ENCODE data around the gene HNRNPA1L2.

DNA sequence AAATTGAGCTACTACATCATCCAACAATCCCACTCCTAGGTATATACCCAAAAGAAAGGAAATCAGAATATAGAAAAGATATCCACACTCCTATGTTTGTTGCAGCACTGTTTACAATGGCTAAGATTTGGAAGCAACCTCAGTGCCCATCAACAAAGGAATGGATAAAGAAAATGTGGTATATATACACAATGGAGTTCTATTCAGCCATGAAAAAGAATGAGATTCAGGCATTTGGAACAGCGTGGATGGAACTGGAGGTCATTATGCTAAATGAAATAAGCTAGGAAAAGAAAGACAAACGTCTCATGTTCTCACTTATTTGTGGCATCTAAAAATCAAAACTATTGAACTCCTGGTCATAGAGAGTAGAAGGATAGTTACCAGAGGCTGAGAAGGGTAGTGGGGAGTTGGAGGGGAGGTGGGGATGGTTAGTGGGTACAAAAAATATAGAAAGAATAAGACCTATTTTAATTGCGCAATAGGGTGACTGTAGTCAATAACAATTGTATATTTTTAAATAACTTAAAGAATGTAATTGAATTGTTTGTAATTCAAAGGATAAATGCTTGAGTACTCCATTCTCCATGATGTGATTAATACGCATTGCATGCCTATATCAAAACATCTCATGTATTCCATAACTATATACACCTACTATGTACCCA, 27.0 kb upstream of the HNRNPA1L2 start:
- TF ChIP-seq POLR2A (IDR thresholded peaks at IDR 0.05), result no peak
- TF ChIP-seq, protein P1, sequence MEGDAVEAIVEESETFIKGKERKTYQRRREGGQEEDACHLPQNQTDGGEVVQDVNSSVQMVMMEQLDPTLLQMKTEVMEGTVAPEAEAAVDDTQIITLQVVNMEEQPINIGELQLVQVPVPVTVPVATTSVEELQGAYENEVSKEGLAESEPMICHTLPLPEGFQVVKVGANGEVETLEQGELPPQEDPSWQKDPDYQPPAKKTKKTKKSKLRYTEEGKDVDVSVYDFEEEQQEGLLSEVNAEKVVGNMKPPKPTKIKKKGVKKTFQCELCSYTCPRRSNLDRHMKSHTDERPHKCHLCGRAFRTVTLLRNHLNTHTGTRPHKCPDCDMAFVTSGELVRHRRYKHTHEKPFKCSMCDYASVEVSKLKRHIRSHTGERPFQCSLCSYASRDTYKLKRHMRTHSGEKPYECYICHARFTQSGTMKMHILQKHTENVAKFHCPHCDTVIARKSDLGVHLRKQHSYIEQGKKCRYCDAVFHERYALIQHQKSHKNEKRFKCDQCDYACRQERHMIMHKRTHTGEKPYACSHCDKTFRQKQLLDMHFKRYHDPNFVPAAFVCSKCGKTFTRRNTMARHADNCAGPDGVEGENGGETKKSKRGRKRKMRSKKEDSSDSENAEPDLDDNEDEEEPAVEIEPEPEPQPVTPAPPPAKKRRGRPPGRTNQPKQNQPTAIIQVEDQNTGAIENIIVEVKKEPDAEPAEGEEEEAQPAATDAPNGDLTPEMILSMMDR (IDR thresholded peaks at IDR 0.05), result no peak
